DOHH2 (cell line): Measurements from ENCODE around the gene TRAK2.

ENCODE experiments used
- H3F3A ChIP-seq: fragments of 200-600 bp; sonication (generic), shearing (Covaris generic); 2 replicates; pipeline ENCODE4 v1.6.0; 2016; ENCODE audit warnings: antibody characterized with exemption, mild to moderate bottlenecking; ENCODE audit not compliant: control insufficient read depth, insufficient read depth
- H3K27ac ChIP-seq: fragments of 200-600 bp; sonication (generic); 2 replicates; pipeline ENCODE4 v1.5.1; 2014; ENCODE audit warnings: low read depth, mild to moderate bottlenecking, low read length, moderate library complexity
- H3K27me3 ChIP-seq: fragments of 200-600 bp; sonication (generic); 2 replicates; pipeline ENCODE4 v1.6.1; 2014; ENCODE audit warnings: mild to moderate bottlenecking, low read length, mixed read lengths; ENCODE audit not compliant: control insufficient read depth
- H3K36me3 ChIP-seq: fragments of 200-600 bp; sonication (generic); 2 replicates; pipeline ENCODE4 v1.6.1; 2014; ENCODE audit warnings: mild to moderate bottlenecking, low read length, moderate library complexity, mixed read lengths; ENCODE audit not compliant: control insufficient read depth
- H3K4me1 ChIP-seq: fragments of 200-600 bp; sonication (generic); 2 replicates; pipeline ENCODE4 v1.6.1; 2014; ENCODE audit warnings: mild to moderate bottlenecking, low read length, mixed read lengths; ENCODE audit not compliant: control insufficient read depth
- H3K4me2 ChIP-seq: fragments of 200-600 bp; sonication (generic); 2 replicates; pipeline ENCODE4 v1.6.0; 2014; ENCODE audit warnings: mild to moderate bottlenecking, low read length, moderate library complexity
- H3K4me3 ChIP-seq: fragments of 200-600 bp; sonication (generic); 2 replicates; pipeline ENCODE4 v1.5.1; 2014; ENCODE audit warnings: mild to moderate bottlenecking, low read length, mixed read lengths
- H3K79me2 ChIP-seq: fragments of 200-600 bp; sonication (generic); 2 replicates; pipeline ENCODE4 v1.6.1; 2014; ENCODE audit warnings: mild to moderate bottlenecking, low read length, mixed read lengths; ENCODE audit not compliant: control insufficient read depth
- H3K9me2 ChIP-seq: fragments of 200-600 bp; sonication (generic); replicated peaks from 2 replicates; pipeline ENCODE4 v1.6.1; 2014; ENCODE audit warnings: mild to moderate bottlenecking, low read length, mixed read lengths; ENCODE audit not compliant: control insufficient read depth
- H3K9me3 ChIP-seq: fragments of 200-600 bp; sonication (generic); 2 replicates; pipeline ENCODE4 v1.6.1; 2014; ENCODE audit warnings: antibody characterized with exemption, low read length, mixed read lengths; ENCODE audit not compliant: control insufficient read depth, insufficient read depth
- H4K20me1 ChIP-seq: fragments of 200-600 bp; sonication (generic); 2 replicates; pipeline ENCODE4 v1.6.0; 2014; ENCODE audit warnings: low read depth, mild to moderate bottlenecking, antibody characterized with exemption, low read length, moderate library complexity; ENCODE audit not compliant: control insufficient read depth, insufficient read depth
- CTCF ChIP-seq: fragments of 200-600 bp; sonication (generic); IDR thresholded peaks from one replicate; pipeline ENCODE4 v1.5.1; 2014; ENCODE audit warnings: antibody characterized with exemption, mild to moderate bottlenecking, low read depth, low read length; ENCODE audit not compliant: poor library complexity, severe bottlenecking
- EZH2phosphoT487 ChIP-seq: fragments of 200-600 bp; sonication (generic); IDR thresholded peaks from 2 replicates; pipeline ENCODE4 v1.6.1; 2017; ENCODE audit warnings: borderline replicate concordance, mild to moderate bottlenecking, antibody characterized with exemption, low read length, moderate library complexity, mixed read lengths

Gene TRAK2

GRCh38 chr2:201403880-201404279, 47.4 kb downstream of the TRAK2 start:
- H3K27me3 ChIP-seq = no peaks in the 10 kb centered on the region
- no peaks in the 10 kb centered on the region for H3K79me2 ChIP-seq
- no peaks in the 10 kb centered on the region for H3K9me2 ChIP-seq
- H3K9me3 ChIP-seq = no peaks in the 10 kb centered on the region
- no peak overlapping the region for H3K4me2 ChIP-seq
- H3K4me3 ChIP-seq = no peak overlapping the region
- no peaks in the 10 kb centered on the region for H3K4me1 ChIP-seq
- no peaks in the 10 kb centered on the region for H3K36me3 ChIP-seq
- H4K20me1 ChIP-seq = no peaks in the 10 kb centered on the region
- no peaks in the 10 kb centered on the region for H3F3A ChIP-seq
- TF ChIP-seq CTCF = no peak
- TF ChIP-seq EZH2phosphoT487 = no peak
- no peak overlapping the region for H3K27ac ChIP-seq

DNA sequence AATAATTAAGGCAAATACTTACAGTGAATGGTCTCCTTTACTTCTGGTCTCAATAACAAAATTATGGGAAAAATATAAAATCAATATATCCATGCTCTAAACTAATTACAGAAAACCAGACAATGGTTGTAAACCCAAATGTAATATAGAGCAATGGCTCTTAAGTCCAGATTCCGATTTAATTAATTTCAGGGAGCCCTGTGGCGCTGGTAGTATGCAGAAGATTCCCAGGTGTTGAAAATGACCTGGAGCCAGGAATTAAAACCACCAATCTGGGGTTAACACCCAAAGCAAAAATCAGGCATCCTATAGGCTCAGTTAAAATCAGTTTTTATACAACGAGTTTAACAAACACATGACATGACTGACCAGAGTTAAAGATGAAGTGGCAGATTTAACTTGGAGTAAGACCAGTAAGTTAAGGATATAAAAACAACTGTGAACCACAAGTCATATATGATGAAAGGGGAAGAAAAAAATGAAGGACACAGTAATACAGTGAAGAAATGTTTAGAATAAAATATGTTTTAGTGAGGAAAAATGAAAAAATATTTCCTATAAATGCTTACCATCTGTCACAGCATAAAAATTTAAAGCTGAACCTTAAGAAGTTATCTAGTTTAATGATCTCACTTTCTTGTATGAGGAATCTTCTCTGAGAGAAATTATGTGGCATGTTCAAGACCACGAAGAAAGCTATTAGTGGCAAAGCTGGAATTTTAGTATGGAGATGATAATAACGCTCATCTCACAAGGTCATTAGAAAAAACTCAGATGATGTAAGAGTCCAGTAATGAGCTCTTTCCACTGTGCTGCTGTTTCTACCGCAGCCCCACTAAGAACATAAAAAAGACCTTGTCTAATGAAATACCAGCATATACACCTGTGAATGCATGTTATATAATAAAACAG, 48.4 kb downstream of the TRAK2 start:
- Histone ChIP-seq H3K9me3 (no peaks in the 10 kb centered on the region), H4K20me1 (no peaks in the 10 kb centered on the region), H3K36me3 (peaks cover 3% of the 10 kb centered on the region), H3K4me3 (no peak overlapping the region), H3K27ac (no peak overlapping the region), H3K27me3 (no peaks in the 10 kb centered on the region), H3K9me2 (no peaks in the 10 kb centered on the region), H3K4me2 (no peak overlapping the region), H3K4me1 (no peaks in the 10 kb centered on the region), H3K79me2 (no peaks in the 10 kb centered on the region), H3F3A (no peaks in the 10 kb centered on the region)
- TF ChIP-seq EZH2phosphoT487 (no peak), CTCF (no peak)

DNA sequence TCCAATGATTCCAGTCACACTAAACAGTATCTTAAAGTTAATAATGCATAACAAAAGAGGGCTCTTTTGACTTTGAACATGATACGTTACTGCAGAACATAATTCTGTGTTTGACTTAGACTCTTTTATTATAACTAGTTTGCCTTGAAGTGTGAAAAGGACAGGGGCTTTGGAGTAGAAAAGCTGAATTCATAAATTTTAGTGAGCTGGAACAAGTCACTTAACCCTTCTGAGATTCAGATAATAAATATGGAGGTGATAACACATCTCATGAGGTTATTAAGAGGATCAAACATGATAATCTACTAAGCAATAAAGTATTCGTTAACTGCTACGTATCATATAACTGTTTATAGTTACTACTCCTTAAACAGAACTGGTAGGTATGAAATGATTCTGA, 49.4 kb downstream of the TRAK2 start:
- H3K9me3 ChIP-seq = no peaks in the 10 kb centered on the region
- H3K4me2 ChIP-seq = no peak overlapping the region
- no peaks in the 10 kb centered on the region for H3K9me2 ChIP-seq
- H3K4me1 ChIP-seq = peaks cover 3% of the 10 kb centered on the region; the same call in 1 of the 2 replicates
- H3K27ac ChIP-seq = no peak overlapping the region
- peaks cover 7% of the 10 kb centered on the region for H3K36me3 ChIP-seq
- H3K27me3 ChIP-seq = no peaks in the 10 kb centered on the region
- H3K4me3 ChIP-seq = no peak overlapping the region
- no peak for TF ChIP-seq EZH2phosphoT487
- no peak for TF ChIP-seq CTCF
- H3K79me2 ChIP-seq = no peaks in the 10 kb centered on the region
- no peaks in the 10 kb centered on the region for H4K20me1 ChIP-seq
- H3F3A ChIP-seq = no peaks in the 10 kb centered on the region
